GM21717 (cell line): ENCODE results near the gene MAML2.

Experiments used
- ATAC-seq: cut with Tn5 transposase; IDR thresholded peaks from one replicate; pipeline ENCODE4 v1.9.1; 2021; ENCODE audit warnings: mild to moderate bottlenecking, moderate library complexity; ENCODE audit not compliant: unreplicated experiment

The MAML2 gene

GRCh38 chr11:96342961-96343711, at the start of gene MAML2:
Gene MAML2, minus strand, starts transcription at chr11:96343195. Its CDS starts 1,300 bp downstream, at chr11:96341895.
- peak; percentile 84 for ATAC-seq

- ATAC-seq: no peak
These were observed 48.8 kb upstream of the MAML2 start for GRCh38 chr11:96391698-96392307.

GRCh38 chr11:96390488-96390792, 47.4 kb upstream of the MAML2 start:
- no peak for ATAC-seq

GRCh38 chr11:96389720-96390487, 46.9 kb upstream of the MAML2 start, which contains the start of the genes CCDC82 and JRKL:
Gene CCDC82, minus strand, starts transcription at chr11:96389912. Its CDS starts 5,165 bp downstream, at chr11:96384747.
Gene JRKL, plus strand, starts transcription at chr11:96390013. Its CDS starts 637 bp downstream, at chr11:96390650.
- ATAC-seq: peak; percentile 94

GRCh38 chr11:96388891-96389719, 46.1 kb upstream of the MAML2 start:
- peak; percentile 62 for ATAC-seq

GRCh38 chr11:96385187-96385586, 42.2 kb upstream of the MAML2 start:
- no peak for ATAC-seq

- no peak for ATAC-seq
These were observed 41.2 kb upstream of the MAML2 start for GRCh38 chr11:96384156-96384555.

- ATAC-seq: no peak
These were observed 33.8 kb upstream of the MAML2 start for GRCh38 chr11:96376796-96377195.

GRCh38 chr11:96373826-96374225, 30.8 kb upstream of the MAML2 start:
- no peak for ATAC-seq

- no peak for ATAC-seq
These were observed 24.3 kb upstream of the MAML2 start for GRCh38 chr11:96367342-96367741.

- ATAC-seq: no peak
These were observed 23.0 kb upstream of the MAML2 start for GRCh38 chr11:96366024-96366423.

GRCh38 chr11:96365493-96365892, 22.5 kb upstream of the MAML2 start:
- ATAC-seq: no peak

- no peak for ATAC-seq
These were observed 18.8 kb upstream of the MAML2 start for GRCh38 chr11:96361778-96362177.

- no peak for ATAC-seq
These were observed 15.3 kb upstream of the MAML2 start for GRCh38 chr11:96358321-96358720.

- ATAC-seq: no peak
These were observed 14.8 kb upstream of the MAML2 start for GRCh38 chr11:96357794-96358193.

GRCh38 chr11:96356848-96357247, 13.9 kb upstream of the MAML2 start:
- ATAC-seq: no peak

- ATAC-seq: no peak
These were observed 708 bp downstream of the MAML2 start for GRCh38 chr11:96342014-96342960.

GRCh38 chr11:96341211-96342013, 1.6 kb downstream of the MAML2 start:
- peak; percentile 22 for ATAC-seq

GRCh38 chr11:96340555-96340885, 2.5 kb downstream of the MAML2 start:
- no peak for ATAC-seq
